GM18858 (cell line): ENCODE measurements around the gene CORO6.
"Not testable (repeated sequence)": the region's sequence is repeated elsewhere in the genome, so short reads cannot be mapped to it uniquely, and the experiment has no call there.

ENCODE experiments used
- ATAC-seq: cut with Tn5 transposase; IDR thresholded peaks from one replicate; pipeline ENCODE4 v1.9.1; 2021; ENCODE audit not compliant: unreplicated experiment

The CORO6 gene

DNA sequence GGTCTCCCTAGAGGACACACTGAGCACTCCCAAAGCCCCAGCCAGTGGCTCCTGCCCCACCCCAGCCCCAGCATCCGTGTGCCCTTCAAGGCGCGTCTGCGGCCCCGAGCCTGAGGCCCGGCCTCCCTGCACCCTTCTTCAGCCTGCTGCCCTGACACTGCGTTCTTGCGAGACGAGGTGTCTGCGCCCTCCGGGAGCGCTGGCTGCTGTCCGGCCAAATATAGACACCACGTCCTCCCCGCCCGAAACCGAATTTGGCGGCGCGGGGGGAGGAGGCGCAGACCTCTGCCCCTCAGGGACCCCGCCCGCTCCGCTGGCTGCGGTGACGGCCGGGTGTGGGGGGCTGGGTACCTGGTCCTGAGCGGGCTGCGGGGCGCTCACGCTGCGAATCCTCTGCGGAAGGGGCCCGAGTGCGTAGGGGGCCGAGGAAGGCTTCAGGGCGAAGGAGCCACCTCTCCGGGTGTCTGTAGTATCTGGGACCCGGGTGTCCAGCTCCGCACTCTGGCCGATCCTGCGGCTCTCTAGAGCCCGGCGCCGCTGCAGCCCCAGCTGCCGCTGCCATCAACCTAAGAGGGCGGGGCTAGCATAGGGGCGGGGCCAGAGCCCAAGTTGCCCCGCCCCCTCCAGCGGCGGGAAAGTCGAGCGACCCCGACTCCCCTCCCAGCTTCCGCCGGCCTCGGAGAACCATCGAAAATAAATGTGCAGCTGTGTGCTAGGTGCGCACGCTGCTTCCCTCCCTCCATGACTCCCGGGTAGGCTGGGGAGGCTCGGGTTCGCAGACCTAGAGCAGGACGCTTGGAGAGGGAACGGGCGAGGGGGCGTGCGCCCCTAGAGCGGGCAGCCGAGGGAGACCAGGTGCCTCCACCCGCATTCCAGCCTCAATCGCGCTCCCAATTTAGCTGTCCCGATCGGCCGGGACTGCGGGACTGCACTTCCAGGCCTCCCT is at the start of gene CORO6:
Gene CORO6, minus strand, starts transcription at position 576 of the 946 bp plus-strand sequence. CDS start 1,491 bp downstream, outside the sequence.
- ATAC-seq: no peak

DNA sequence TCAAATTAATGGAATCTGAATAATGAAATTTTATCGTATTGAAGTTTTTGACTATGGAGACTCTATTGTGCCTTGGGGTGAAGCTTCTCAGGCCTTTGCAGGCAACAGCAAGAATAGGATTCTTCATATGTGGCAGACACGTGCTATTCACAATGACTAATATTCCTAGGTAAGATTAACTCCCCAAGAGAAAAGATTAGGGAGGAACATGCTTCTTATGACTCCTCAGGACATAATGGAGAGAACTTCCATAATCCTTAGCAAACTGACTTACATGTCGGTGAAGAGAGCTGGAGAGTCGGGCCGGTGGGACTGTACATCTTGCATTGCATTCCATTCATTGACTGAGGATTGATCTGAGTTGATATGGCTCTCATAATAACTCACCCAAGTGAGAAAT is 48.9 kb upstream of the CORO6 start:
- ATAC-seq: no peak

- no peak for ATAC-seq
Observed at GRCh38 chr17:29669266-29669665, 46.6 kb upstream of the CORO6 start.

DNA sequence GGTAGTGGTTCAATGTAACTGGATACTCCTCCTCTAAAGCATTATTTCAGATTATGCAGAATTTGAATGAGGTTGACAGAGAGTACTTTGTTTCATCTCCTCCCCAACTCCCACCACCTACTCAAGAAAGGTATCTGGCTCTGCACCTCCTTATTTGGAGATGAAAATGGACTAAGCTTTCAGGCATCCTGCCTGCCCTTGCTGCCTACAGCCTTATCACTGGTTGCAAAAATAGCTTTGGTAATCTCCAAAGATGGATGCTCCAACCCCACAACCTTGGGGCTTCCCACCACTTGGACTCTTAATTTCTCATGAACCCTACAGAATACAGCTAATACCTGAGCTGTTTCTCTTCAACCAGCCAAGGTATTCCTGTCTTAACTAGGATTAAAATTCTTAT is 45.3 kb upstream of the CORO6 start:
- ATAC-seq: no peak

DNA sequence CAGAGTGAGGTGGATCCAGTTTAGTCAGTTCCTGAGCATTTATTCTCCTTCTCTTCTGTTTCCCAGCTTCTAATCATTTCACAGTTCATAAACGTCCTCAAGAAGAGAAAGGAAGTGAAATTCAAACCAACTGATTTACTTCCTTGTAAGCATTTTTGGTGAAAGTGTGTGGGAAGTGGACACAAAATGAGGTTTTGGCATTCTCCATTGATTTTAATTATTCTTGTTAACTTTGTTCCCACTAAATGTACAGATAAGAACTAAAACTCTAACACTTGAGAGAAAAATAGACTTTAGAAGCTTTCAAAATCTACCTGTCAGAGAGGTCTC is 42.7 kb upstream of the CORO6 start:
- no peak for ATAC-seq

DNA sequence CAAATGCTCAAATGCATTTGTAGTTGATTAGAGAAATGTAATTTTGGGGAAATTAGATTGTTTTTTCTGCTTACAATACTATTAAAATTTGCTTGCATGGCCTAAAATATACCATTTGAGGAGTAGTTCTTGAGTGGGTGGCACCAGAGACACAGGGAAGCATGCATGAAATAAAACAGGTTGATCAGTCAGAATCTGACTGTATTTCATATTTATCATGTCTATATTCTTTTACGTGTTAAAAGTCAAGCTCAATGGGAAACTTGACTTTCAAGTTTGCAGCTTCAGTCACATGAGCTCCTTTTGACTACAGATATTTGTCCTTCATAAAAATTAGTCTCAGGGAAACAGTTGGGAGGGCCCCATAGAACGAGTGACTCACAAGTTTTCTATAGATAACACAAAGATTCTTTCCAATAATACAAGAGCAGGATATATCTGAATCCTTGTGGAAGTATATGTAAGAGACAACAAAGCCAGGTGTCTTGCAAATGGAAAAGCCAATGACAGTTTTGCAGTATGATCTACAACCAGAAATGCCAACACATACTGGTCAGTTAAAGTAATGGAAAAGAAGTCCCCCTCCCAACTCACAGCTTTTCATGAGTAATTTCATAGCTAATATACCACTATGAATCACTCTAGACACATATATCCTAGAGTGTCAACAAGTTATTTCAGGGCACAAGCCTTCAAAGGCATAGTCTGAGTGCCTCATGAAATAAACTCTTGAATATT is 42.2 kb upstream of the CORO6 start:
- no peak for ATAC-seq

GRCh38 chr17:29663155-29663554 is 40.4 kb upstream of the CORO6 start:
- ATAC-seq: no peak

DNA sequence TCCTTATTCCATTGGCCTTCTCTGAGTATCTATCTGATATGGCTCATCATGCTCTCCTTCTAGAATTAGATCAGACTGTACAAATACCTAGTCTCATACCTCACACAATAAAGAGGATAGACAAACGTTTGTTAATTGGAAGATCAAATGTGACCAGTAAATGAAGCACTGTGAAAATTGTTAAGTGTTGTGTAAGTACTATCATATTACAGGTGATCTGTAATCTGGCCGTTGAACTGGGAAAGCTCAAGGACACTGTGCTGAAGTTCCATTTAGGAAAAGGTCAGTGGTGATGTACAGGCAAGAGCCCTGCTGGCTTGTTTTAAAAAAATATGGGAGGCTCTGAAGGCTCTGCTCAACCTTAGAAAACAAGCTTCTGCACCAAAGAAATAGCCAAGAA is 38.5 kb upstream of the CORO6 start:
- no peak for ATAC-seq

GRCh38 chr17:29659155-29659554 is 36.4 kb upstream of the CORO6 start:
- ATAC-seq: no peak

DNA sequence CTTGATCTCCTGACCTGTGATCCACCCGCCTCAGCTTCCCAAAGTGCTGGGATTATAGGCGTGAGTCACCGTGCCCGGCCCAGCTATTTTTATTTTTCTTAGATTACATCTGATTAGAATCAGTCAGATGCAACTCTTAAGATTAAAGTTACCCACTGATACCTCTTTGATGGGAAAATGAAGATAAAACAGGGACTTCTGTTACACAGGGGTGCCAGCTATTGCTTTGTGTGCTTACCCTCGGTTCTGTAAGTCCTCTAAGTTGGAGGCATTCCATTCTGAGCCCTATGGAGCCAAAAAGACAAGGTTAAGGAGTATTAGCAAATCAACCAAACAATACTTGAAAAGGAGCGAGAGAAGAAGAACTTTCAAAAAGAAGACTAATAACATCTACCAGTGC is 32.6 kb upstream of the CORO6 start:
- no peak for ATAC-seq

- no peak for ATAC-seq
Observed at GRCh38 chr17:29653995-29654714, 31.4 kb upstream of the CORO6 start.

DNA sequence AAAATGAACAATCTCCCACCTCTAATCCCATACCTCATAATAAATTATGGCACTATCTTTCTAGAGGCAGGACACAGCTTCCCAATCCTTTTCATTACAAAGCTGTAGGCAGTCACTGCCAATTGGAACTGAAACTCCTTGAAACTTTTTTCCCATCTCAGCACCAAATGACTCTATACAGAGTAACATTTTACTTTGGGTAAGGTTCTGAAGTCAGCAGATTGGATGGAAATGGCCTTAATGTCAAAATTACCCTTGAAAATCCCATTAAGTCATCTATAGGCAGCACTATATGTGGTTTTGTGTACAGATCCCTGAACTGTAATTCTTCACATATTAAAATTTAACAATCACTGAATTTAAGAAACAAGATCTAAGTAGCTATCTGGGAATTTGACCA is 30.3 kb upstream of the CORO6 start:
- ATAC-seq: no peak

DNA sequence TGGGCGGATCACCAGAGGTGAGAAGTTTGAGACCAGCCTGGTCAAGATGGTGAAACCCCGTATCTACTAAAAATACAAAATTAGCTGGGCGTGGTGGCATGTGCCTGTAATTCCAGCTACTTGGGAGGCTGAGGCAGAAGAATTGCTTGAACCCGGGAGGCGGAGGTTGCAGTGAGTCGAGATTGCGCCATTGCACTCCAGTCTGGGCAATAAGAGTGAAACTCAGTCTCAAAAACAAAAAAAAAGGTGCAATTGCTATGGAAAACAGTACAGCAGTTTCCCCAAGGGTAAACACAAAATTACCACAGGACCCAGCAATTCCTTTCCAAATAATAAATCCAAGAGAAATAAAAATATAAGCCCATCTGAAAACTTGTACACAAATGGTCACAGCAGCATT is 29.2 kb upstream of the CORO6 start:
- ATAC-seq: not testable (repeated sequence)

- ATAC-seq: no peak
Observed at GRCh38 chr17:29650396-29650795, 27.7 kb upstream of the CORO6 start.

DNA sequence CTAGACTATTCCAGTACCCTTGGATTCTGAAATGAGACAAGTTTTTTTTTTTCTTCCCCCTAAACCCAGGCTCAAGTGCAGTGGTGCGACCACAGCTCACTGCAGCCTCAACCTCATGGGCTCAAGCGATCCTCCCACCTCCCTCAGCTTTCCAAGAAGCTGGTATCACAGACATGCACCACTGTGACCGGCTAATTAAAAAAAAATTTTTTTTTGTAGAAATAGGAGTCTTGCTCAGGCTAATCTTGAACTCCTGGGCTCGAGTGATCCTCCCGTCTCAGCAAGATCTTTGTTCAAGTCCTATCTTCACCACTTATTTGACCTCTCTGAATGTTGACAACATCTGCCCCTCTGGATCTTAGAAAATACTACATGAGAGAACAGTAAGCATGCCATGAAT is 26.6 kb upstream of the CORO6 start:
- no peak for ATAC-seq

- ATAC-seq: no peak
Observed at GRCh38 chr17:29648005-29648404, 25.3 kb upstream of the CORO6 start.

- ATAC-seq: no peak
Observed at GRCh38 chr17:29645515-29646051, 22.9 kb upstream of the CORO6 start.

- ATAC-seq: no peak
Observed at GRCh38 chr17:29643817-29644160, 21.1 kb upstream of the CORO6 start.

DNA sequence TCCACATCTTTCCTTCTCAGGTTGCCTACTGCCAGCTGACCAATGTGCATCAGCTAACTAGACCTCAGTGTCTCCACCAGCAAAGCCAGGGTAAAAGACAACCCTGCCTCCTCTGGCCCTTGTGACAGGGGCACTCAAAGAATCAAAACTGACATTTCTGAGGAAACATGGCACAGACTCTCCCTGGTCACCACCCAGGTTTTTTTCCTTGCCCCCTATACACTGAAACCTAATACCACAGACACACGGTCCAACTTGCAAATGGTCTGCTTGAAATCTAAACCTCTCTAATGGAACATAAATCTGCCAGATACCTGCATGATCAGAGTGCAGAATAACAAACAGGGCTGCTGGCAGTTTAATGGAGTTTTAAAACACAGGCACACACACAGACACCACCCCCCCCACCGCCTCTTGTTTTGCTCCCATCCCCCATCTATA is 19.5 kb upstream of the CORO6 start:
- no peak for ATAC-seq

GRCh38 chr17:29640981-29641642 is 18.4 kb upstream of the CORO6 start:
- ATAC-seq: no peak

- ATAC-seq: no peak
Observed at GRCh38 chr17:29640413-29640812, 17.7 kb upstream of the CORO6 start.
